ENCODE data around the gene CNTNAP4.

DNA sequence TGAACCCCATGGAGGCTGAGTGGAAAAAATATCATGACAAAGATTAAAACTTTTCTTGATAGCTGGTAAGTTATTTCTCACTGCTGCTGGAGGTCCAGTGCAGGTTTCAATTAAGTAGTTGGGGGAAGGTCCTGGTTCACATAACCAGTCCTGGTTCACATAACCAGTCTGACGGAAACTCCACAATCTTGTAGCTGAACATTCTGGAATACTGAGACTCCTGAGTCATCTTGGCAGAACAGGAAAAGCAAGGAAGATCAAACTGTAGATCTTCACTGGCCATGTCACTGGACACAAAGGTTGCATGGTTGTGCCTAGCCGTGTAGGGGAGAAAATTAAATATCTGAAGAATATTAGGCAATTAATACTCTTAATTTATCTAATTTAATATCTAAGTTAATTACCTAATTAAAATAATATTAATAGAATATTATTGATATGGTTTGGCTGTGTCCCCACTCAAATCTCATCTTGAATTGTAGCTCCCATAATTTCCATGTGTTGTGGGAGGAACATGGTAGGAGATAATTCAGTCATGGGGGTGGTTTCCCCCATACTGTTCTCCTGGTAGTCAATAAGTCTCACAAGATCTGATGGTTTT is 48.6 kb upstream of the CNTNAP4 start:
- no peak for TF ChIP-seq POLR2AphosphoS5 (IDR thresholded peaks at IDR 0.05)
- TF ChIP-seq, protein P1, sequence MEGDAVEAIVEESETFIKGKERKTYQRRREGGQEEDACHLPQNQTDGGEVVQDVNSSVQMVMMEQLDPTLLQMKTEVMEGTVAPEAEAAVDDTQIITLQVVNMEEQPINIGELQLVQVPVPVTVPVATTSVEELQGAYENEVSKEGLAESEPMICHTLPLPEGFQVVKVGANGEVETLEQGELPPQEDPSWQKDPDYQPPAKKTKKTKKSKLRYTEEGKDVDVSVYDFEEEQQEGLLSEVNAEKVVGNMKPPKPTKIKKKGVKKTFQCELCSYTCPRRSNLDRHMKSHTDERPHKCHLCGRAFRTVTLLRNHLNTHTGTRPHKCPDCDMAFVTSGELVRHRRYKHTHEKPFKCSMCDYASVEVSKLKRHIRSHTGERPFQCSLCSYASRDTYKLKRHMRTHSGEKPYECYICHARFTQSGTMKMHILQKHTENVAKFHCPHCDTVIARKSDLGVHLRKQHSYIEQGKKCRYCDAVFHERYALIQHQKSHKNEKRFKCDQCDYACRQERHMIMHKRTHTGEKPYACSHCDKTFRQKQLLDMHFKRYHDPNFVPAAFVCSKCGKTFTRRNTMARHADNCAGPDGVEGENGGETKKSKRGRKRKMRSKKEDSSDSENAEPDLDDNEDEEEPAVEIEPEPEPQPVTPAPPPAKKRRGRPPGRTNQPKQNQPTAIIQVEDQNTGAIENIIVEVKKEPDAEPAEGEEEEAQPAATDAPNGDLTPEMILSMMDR (IDR thresholded peaks at IDR 0.05), result no peak
- no peak for TF ChIP-seq POLR2A (IDR thresholded peaks at IDR 0.05)

Data from prostate gland (tissue), 2 donors.